Stomach smooth muscle (tissue), 2 donors: ENCODE results near the gene DLX1.

Experiments used
- H3K27ac ChIP-seq: one replicate; pipeline ENCODE4 v1.7.0; 2013; ENCODE audit warnings: mild to moderate bottlenecking, low read length, inconsistent platforms
- H3K27me3 ChIP-seq, 2 donors: one replicate each; pipeline ENCODE4 v1.7.0; 2013; ENCODE audit warnings: low read length in 2 of 2; ENCODE audit not compliant: insufficient read depth in 2 of 2, control insufficient read depth in 1 of 2
- H3K36me3 ChIP-seq, 2 donors: one replicate each; pipeline ENCODE4 v1.7.0; 2013; ENCODE audit warnings: low read length in 2 of 2; ENCODE audit not compliant: control insufficient read depth in 2 of 2, insufficient read depth in 2 of 2
- H3K4me1 ChIP-seq: one replicate; pipeline ENCODE4 v1.7.0; 2013; ENCODE audit warnings: low read length; ENCODE audit not compliant: control insufficient read depth, insufficient read depth
- H3K4me3 ChIP-seq, 2 donors: one replicate each; pipeline ENCODE4 v1.7.0; 2013; ENCODE audit warnings: low read length in 2 of 2
- H3K9ac ChIP-seq, 2 donors: one replicate each; pipeline ENCODE4 v1.7.0; 2013; ENCODE audit warnings: low read length in 2 of 2, mild to moderate bottlenecking in 1 of 2
- H3K9me3 ChIP-seq, 2 donors: one replicate each; pipeline ENCODE4 v1.7.0; 2013; ENCODE audit warnings: low read length in 2 of 2; ENCODE audit not compliant: control insufficient read depth in 2 of 2
- donor health status: healthy.
- donor health status: Pancreatic carcinoma.

DLX1 gene

GRCh38 chr2:172100080-172100934 is 15.0 kb downstream of the DLX1 start:
- H3K4me1 ChIP-seq = peaks cover 60% of the 10 kb centered on the region
- H3K9ac ChIP-seq = no peak overlapping the region
- H3K4me3 ChIP-seq = no peak overlapping the region
- peaks cover 0 to 2% of the 10 kb centered on the region in 2 donors for H3K9me3 ChIP-seq
- no peak overlapping the region for H3K27ac ChIP-seq
- peaks cover 82 to 100% of the 10 kb centered on the region in 2 donors for H3K27me3 ChIP-seq
- H3K36me3 ChIP-seq = no peaks in the 10 kb centered on the region

- H3K27me3 ChIP-seq = peaks cover 83 to 100% of the 10 kb centered on the region in 2 donors
- H3K36me3 ChIP-seq = no peaks in the 10 kb centered on the region
- H3K27ac ChIP-seq = no peak overlapping the region
- H3K9me3 ChIP-seq = peaks cover 0 to 2% of the 10 kb centered on the region in 2 donors
- H3K4me1 ChIP-seq = peaks cover 53% of the 10 kb centered on the region
- H3K4me3 ChIP-seq = peak overlapping the region in 1 of 2 donors; percentile 68
- H3K9ac ChIP-seq = no peak overlapping the region
Observed at GRCh38 chr2:172100935-172101820, 15.9 kb downstream of the DLX1 start.

GRCh38 chr2:172101821-172102390 is 16.6 kb downstream of the DLX1 start:
- H3K27ac ChIP-seq = no peak overlapping the region
- H3K36me3 ChIP-seq = no peaks in the 10 kb centered on the region
- peaks cover 54% of the 10 kb centered on the region for H3K4me1 ChIP-seq
- peaks cover 0 to 2% of the 10 kb centered on the region in 2 donors for H3K9me3 ChIP-seq
- peak overlapping the region in 1 of 2 donors; percentile 68 for H3K4me3 ChIP-seq
- peaks cover 83 to 100% of the 10 kb centered on the region in 2 donors for H3K27me3 ChIP-seq
- no peak overlapping the region for H3K9ac ChIP-seq

- Histone ChIP-seq H3K27ac (no peak within 1 kb of the TSS), H3K9ac (no peak within 1 kb of the TSS), H3K27me3 (peaks cover 80 to 98% of the 10 kb centered on the region in 2 donors), H3K4me3 (peak within 1 kb of the TSS; percentile 37 to 68), H3K36me3 (no peaks in the 10 kb centered on the region), H3K4me1 (peaks cover 51% of the 10 kb centered on the region), H3K9me3 (peaks cover 0 to 2% of the 10 kb centered on the region in 2 donors)
Observed at GRCh38 chr2:172102391-172103359, 17.4 kb downstream of the DLX1 start, which contains the start of gene DLX2. Gene DLX2, minus strand, starts transcription at chr2:172102900. Its CDS starts 362 bp downstream, at chr2:172102538.

GRCh38 chr2:172103471-172104272 is 18.4 kb downstream of the DLX1 start:
- no peak overlapping the region for H3K9ac ChIP-seq
- peaks cover 80 to 98% of the 10 kb centered on the region in 2 donors for H3K27me3 ChIP-seq
- H3K36me3 ChIP-seq = no peaks in the 10 kb centered on the region
- no peak overlapping the region for H3K27ac ChIP-seq
- peaks cover 54% of the 10 kb centered on the region for H3K4me1 ChIP-seq
- no peak overlapping the region for H3K4me3 ChIP-seq
- H3K9me3 ChIP-seq = peaks cover 0 to 2% of the 10 kb centered on the region in 2 donors

- H3K27ac ChIP-seq = no peak overlapping the region
- peaks cover 84 to 92% of the 10 kb centered on the region in 2 donors for H3K27me3 ChIP-seq
- H3K36me3 ChIP-seq = no peaks in the 10 kb centered on the region
- H3K4me1 ChIP-seq = peaks cover 41% of the 10 kb centered on the region
- no peak overlapping the region for H3K4me3 ChIP-seq
- H3K9ac ChIP-seq = no peak overlapping the region
- H3K9me3 ChIP-seq = peaks cover 0 to 2% of the 10 kb centered on the region in 2 donors
Observed at GRCh38 chr2:172105471-172106107, 20.3 kb downstream of the DLX1 start.

- peaks cover 33% of the 10 kb centered on the region for H3K4me1 ChIP-seq
Observed at GRCh38 chr2:172106108-172106961, 21.0 kb downstream of the DLX1 start.

GRCh38 chr2:172107690-172108586 is 22.6 kb downstream of the DLX1 start:
- peaks cover 19% of the 10 kb centered on the region for H3K4me1 ChIP-seq
- peaks cover 65 to 69% of the 10 kb centered on the region in 2 donors for H3K27me3 ChIP-seq
- no peaks in the 10 kb centered on the region for H3K36me3 ChIP-seq
- no peak overlapping the region for H3K9ac ChIP-seq
- H3K4me3 ChIP-seq = no peak overlapping the region
- no peak overlapping the region for H3K27ac ChIP-seq
- peaks cover 0 to 2% of the 10 kb centered on the region in 2 donors for H3K9me3 ChIP-seq

More at GRCh38 chr2:172106108-172106961, 21.0 kb downstream of the DLX1 start:
- Histone ChIP-seq H3K36me3 (no peaks in the 10 kb centered on the region), H3K9me3 (peaks cover 0 to 2% of the 10 kb centered on the region in 2 donors), H3K9ac (no peak overlapping the region), H3K4me3 (peak overlapping the region in 1 of 2 donors; percentile 15), H3K27me3 (peaks cover 77 to 85% of the 10 kb centered on the region in 2 donors), H3K27ac (no peak overlapping the region)
